Measurements from ENCODE around the gene LIX1.

DNA sequence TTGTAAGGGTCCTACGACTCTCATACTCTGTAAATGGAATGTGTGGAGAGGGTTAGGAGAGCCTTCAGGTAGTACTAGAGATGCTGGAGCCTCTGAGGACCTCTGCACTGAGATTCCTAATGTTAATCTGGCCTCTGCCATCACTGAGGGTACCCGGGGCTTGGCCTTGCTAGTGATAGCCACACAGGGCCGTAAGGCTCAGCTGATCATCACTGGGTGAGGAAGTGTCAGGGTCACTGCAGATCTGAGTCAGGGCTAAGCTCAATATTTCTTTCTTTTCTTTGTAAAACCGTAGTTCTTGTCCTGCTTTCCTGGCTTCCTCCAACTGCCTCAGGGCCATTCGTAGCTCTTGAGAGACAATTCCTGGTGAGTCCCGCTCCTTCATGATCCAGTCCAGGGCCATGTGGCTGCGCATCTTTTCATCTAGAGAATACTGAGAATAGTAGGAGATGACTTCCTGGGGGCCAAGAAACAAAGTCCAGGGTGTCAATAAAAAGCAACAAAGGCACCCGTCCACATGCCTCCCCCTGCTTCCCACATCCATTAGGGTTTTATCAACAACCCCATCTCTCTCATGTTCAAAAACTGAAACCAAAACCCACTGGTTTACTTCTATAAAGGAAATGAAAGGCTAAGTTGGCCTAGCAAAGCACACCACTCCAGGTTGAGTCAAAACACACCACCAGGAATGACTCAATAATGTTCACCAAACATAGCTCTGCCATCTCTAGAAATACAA is 47.7 kb downstream of the LIX1 start:
- no peak for TF ChIP-seq EZH2 (IDR thresholded peaks at IDR 0.05; ENCODE audit: low read length, unreplicated experiment)
- TF ChIP-seq, protein P1, sequence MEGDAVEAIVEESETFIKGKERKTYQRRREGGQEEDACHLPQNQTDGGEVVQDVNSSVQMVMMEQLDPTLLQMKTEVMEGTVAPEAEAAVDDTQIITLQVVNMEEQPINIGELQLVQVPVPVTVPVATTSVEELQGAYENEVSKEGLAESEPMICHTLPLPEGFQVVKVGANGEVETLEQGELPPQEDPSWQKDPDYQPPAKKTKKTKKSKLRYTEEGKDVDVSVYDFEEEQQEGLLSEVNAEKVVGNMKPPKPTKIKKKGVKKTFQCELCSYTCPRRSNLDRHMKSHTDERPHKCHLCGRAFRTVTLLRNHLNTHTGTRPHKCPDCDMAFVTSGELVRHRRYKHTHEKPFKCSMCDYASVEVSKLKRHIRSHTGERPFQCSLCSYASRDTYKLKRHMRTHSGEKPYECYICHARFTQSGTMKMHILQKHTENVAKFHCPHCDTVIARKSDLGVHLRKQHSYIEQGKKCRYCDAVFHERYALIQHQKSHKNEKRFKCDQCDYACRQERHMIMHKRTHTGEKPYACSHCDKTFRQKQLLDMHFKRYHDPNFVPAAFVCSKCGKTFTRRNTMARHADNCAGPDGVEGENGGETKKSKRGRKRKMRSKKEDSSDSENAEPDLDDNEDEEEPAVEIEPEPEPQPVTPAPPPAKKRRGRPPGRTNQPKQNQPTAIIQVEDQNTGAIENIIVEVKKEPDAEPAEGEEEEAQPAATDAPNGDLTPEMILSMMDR (conservative IDR thresholded peaks at IDR 0.05; ENCODE audit: low read depth, low read length) = no peak
